ENCODE measurements around the gene OR1C1.

- TF ChIP-seq CTCF (conservative IDR thresholded peaks at IDR 0.05; ENCODE audit: low read length), result no peak
- no peak for TF ChIP-seq EZH2phosphoT487 (IDR thresholded peaks at IDR 0.05; ENCODE audit: borderline replicate concordance, low read depth, low read length)
These were observed 46.6 kb downstream of the OR1C1 start for GRCh38 chr1:247713753-247714152.

Measured in OCI-LY7 (cell line).